B cell (primary cell): ENCODE results near the gene ABTB2. TPM values are rescaled to one million over a fixed set of nuclear protein-coding genes. Genes with fewer than 3 reads are reported as not detected.

Experiments used
- ATAC-seq: fragments of 200-7000 bp; cut with Tn5 transposase; one replicate; pipeline ENCODE4 v1.10.0; 2021; ENCODE audit warnings: low read depth, mild to moderate bottlenecking, moderate number of reproducible peaks, moderate library complexity
- CTCF ChIA-PET: fragments of 350-600 bp; sonication (Branson Sonifier 250); formaldehyde crosslinking; loops from one replicate; lab custom pipeline; 2021; ENCODE audit warnings: antibody characterized with exemption, inconsistent platforms; lab: Charles Lee
- POLR2A ChIA-PET: fragments of 350-600 bp; sonication (Branson Sonifier 250); formaldehyde crosslinking; loops from one replicate; lab custom pipeline; 2021; ENCODE audit warnings: antibody characterized with exemption; lab: Charles Lee
- DNase-seq: peaks from one replicate; pipeline ENCODE4 v3.0.0; 2013
- H2AFZ ChIP-seq: 2 replicates; pipeline ENCODE4 v1.6.1; 2012; ENCODE audit warnings: mild to moderate bottlenecking, low read depth, low read length; ENCODE audit not compliant: insufficient read depth, poor library complexity, severe bottlenecking
- H3K27ac ChIP-seq, 2 donors: 1 replicate in 1 of 2; 2 replicates in 1 of 2; pipeline ENCODE4 v1.5.1; 2012 to 2013; ENCODE audit warnings: low read length in 2 of 2, mild to moderate bottlenecking in 2 of 2, moderate library complexity in 1 of 2
- H3K27me3 ChIP-seq, 4 experiments: fragments of 200-600 bp in 1 of 4; sonication (generic) in 1 of 4; replicated peaks in 1 of 4; 1 replicate in 2 of 4; 2 replicates in 2 of 4; pipeline versions ENCODE4 v1.6.1 to v1.7.0; 2013 to 2016; ENCODE audit warnings: low read length in 3 of 4, mild to moderate bottlenecking in 2 of 4, mixed read lengths in 1 of 4, moderate library complexity in 1 of 4; ENCODE audit not compliant: insufficient read depth in 4 of 4, control insufficient read depth in 3 of 4; ENCODE audit errors: control extremely low read depth in 1 of 4
- H3K36me3 ChIP-seq, 2 experiments: replicated peaks in 1 of 2; 1 replicate in 1 of 2; 2 replicates in 1 of 2; pipeline versions ENCODE4 v1.6.1 to v1.7.1; 2013; ENCODE audit warnings: low read length in 1 of 2; ENCODE audit not compliant: insufficient read depth in 2 of 2, control insufficient read depth in 1 of 2; ENCODE audit errors: control extremely low read depth in 1 of 2, extremely low read depth in 1 of 2
- H3K4me1 ChIP-seq, 2 donors: fragments of 200-600 bp in 1 of 2; sonication (generic) in 1 of 2; 1 replicate in 1 of 2; 2 replicates in 1 of 2; pipeline versions ENCODE4 v1.5.1 to v1.6.1; 2013 to 2017; ENCODE audit warnings: low read length in 2 of 2; ENCODE audit not compliant: control insufficient read depth in 2 of 2, insufficient read depth in 2 of 2
- H3K4me2 ChIP-seq: replicated peaks from 2 replicates; pipeline ENCODE3; 2012; ENCODE audit warnings: mild to moderate bottlenecking, low read depth, low read length; ENCODE audit not compliant: poor library complexity, severe bottlenecking
- H3K4me3 ChIP-seq, 5 experiments: fragments of 200-600 bp in 1 of 5; sonication (generic) in 1 of 5; 1 replicate in 3 of 5; 2 replicates in 2 of 5; pipeline versions ENCODE4 v1.5.1 to v1.7.0; 2011 to 2016; ENCODE audit warnings: low read length in 4 of 5, mild to moderate bottlenecking in 4 of 5, low read depth in 2 of 5, control low read depth in 1 of 5, moderate library complexity in 1 of 5; ENCODE audit not compliant: insufficient read depth in 1 of 5; ENCODE audit errors: control extremely low read depth in 1 of 5, extremely low read depth in 1 of 5
- H3K79me2 ChIP-seq: fragments of 200-600 bp; sonication (generic); one replicate; pipeline ENCODE4 v1.6.0; 2016; ENCODE audit warnings: low read length; ENCODE audit not compliant: control insufficient read depth, insufficient read depth
- H3K9ac ChIP-seq: fragments of 200-600 bp; sonication (generic); 2 replicates; pipeline ENCODE4 v1.6.1; 2017; ENCODE audit warnings: mild to moderate bottlenecking, low read length, moderate library complexity
- H3K9me3 ChIP-seq, 3 donors: one replicate each; pipeline versions ENCODE4 v1.6.1 to v1.7.1; 2013; ENCODE audit warnings: low read length in 2 of 3; ENCODE audit not compliant: control insufficient read depth in 2 of 3, insufficient read depth in 1 of 3; ENCODE audit errors: control extremely low read depth in 1 of 3
- H4K20me1 ChIP-seq: 2 replicates; pipeline ENCODE4 v1.6.0; 2012; ENCODE audit warnings: mild to moderate bottlenecking, low read length; ENCODE audit not compliant: insufficient read depth, control insufficient read depth, poor library complexity, severe bottlenecking
- H3K27ac Mint-ChIP-seq: one replicate; pipeline ENCODE4 v1.8.0; 2021; ENCODE audit warnings: mixed read lengths
- H3K27me3 Mint-ChIP-seq: one replicate; pipeline ENCODE4 v1.8.0; 2021; ENCODE audit warnings: mixed read lengths
- H3K4me1 Mint-ChIP-seq: one replicate; pipeline ENCODE4 v1.8.0; 2021; ENCODE audit warnings: mixed read lengths
- H3K4me3 Mint-ChIP-seq: one replicate; pipeline ENCODE4 v1.8.0; 2021; ENCODE audit warnings: mixed read lengths
- H3K9me3 Mint-ChIP-seq: one replicate; pipeline ENCODE4 v1.8.0; 2022; ENCODE audit warnings: mixed read lengths; ENCODE audit not compliant: insufficient read depth
- EZH2 ChIP-seq: IDR thresholded peaks from 2 replicates; pipeline ENCODE4 v1.6.1; 2012; ENCODE audit warnings: borderline replicate concordance, low read depth, mild to moderate bottlenecking, moderate library complexity, low read length; ENCODE audit not compliant: insufficient read depth, poor library complexity, severe bottlenecking
- WGBS: methylation state at CpG from one replicate; pipeline ENCODE4 v1.1.5; 2013; ENCODE audit warnings: missing lambda C conversion rate; ENCODE audit not compliant: insufficient coverage; 5-methylcytosine and 5-hydroxymethylcytosine counted together
- intact Hi-C: fragments of 100-400 bp; cut with micrococcal nuclease; formaldehyde crosslinking; loops from one replicate; pipeline ENCODE4 v1.10.0; 2022
- polyA plus RNA-seq: library from polyadenylated mRNA; depleted of rRNA; stranded (reverse); fragments of >200 nt; gene quantifications from 2 replicates; pipeline ENCODE4 v1.2.3, GENCODE V29; 2012
- total RNA-seq, 2 donors: library from RNA; stranded (reverse); fragments of 120-200 nt in 1 of 2; gene quantifications; 1 replicate in 1 of 2; 2 replicates in 1 of 2; pipeline versions ENCODE4 v1.2.3 to v1.2.4, GENCODE V29; 2013 to 2022
- TF ChIP-seq, protein P1 (sequence below): fragments of 200-600 bp; IDR thresholded peaks from one replicate; pipeline ENCODE4 v1.8.0; 2022; ENCODE audit warnings: antibody characterized with exemption, mild to moderate bottlenecking

ABTB2 gene
- total and polyA plus RNA-seq, 2 donors (not counting 1 experiment from before 2014, with no cell fraction given): 0.30 to 5.9 TPM

DNA sequence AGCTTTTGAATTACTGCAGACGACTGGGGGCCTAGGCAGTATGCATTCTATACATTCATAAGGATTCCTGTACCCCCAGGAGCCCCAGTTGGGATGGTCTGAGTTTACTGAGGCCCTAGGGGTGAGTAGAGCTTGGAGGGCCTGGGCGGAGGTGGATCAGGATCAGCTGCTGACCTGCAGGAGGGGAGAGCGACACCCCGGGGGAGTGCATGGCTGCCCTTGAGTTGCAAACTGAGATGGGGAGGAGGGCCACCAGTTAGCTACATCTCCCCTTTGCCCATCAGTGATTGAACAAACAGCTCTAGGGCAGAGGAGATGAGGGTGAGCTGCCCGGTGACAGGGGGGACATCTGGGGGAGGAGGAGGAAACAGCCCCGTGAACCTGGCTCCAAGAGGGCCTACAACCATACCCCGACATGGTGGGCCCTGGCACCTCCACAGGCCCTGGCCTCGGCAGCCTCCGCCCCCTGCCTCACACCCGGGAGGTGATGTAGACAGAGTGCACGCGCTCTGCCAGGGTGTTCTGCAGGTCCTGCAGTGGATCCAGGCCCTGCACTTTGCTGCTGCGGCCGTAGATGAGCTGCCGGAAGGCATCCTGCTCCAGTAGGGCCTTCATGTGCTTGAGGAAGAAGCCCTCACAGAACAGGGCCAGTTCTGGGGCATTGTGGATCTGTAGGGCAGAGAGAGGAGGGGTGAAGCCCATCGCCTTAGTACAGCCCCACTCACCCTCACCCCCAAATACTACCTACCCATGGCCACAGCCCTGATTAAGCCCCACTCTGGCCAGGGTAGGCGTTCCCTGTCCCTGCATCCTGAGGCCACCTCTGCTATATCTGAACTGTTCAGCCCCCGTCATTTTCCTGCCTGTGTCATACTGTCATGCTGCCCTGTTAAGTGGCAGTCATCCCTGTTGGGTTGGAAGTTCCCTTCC is 205.6 kb downstream of the ABTB2 start:
- POLR2A ChIA-PET: no interaction called here
- intact Hi-C loops: no loop called here

DNA sequence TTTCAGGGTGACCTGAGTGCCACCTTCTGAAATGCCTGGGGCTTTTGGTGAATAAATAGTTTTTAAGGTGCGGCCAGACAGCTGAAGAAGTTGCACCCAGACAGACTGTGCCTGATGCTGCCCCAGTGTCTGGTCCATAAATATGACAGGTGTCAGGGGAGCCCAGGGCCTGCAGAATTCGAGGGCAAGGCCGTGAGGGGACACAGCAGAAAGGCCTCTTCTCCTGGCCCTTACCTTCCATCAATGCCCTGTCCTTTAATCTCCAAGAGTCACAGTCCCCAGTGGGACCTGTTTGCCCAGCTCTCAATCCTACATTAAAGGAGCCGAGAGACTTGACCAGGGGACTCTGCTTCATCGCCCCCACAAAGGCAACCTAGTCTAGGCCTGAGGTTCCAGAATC is 206.6 kb downstream of the ABTB2 start:
- Histone ChIP-seq H3K9me3 (no peaks in the 10 kb centered on the region), H3K9ac (no peak overlapping the region), H3K4me3 (no peak overlapping the region), H3K4me2 (no peak overlapping the region), H2AFZ (no peak overlapping the region), H3K27me3 (no peaks in the 10 kb centered on the region), H3K36me3 (peaks cover 0 to 43% of the 10 kb centered on the region in 2 experiments), H4K20me1 (no peaks in the 10 kb centered on the region), H3K79me2 (no peaks in the 10 kb centered on the region), H3K4me1 (peaks cover 15 to 26% of the 10 kb centered on the region in 2 donors), H3K27ac (no peak overlapping the region)
- TF ChIP-seq, protein P1, sequence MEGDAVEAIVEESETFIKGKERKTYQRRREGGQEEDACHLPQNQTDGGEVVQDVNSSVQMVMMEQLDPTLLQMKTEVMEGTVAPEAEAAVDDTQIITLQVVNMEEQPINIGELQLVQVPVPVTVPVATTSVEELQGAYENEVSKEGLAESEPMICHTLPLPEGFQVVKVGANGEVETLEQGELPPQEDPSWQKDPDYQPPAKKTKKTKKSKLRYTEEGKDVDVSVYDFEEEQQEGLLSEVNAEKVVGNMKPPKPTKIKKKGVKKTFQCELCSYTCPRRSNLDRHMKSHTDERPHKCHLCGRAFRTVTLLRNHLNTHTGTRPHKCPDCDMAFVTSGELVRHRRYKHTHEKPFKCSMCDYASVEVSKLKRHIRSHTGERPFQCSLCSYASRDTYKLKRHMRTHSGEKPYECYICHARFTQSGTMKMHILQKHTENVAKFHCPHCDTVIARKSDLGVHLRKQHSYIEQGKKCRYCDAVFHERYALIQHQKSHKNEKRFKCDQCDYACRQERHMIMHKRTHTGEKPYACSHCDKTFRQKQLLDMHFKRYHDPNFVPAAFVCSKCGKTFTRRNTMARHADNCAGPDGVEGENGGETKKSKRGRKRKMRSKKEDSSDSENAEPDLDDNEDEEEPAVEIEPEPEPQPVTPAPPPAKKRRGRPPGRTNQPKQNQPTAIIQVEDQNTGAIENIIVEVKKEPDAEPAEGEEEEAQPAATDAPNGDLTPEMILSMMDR: no peak
- TF ChIP-seq EZH2: no peak
- DNase-seq (no peak), ATAC-seq (no peak)
- H3K9me3 Mint-ChIP-seq: no peaks in the 10 kb centered on the region
- intact Hi-C loops: no loop called here
- no peak overlapping the region for H3K4me3 Mint-ChIP-seq
- peaks cover 34% of the 10 kb centered on the region for H3K4me1 Mint-ChIP-seq
- CTCF ChIA-PET: no interaction called here
- 91% methylated on average over 5 of the region's 5 CpGs for WGBS
- H3K27me3 Mint-ChIP-seq: no peaks in the 10 kb centered on the region
- no peak overlapping the region for H3K27ac Mint-ChIP-seq
- POLR2A ChIA-PET: no interaction called here

More for the DNA sequence above, 205.6 kb downstream of the ABTB2 start:
- ATAC-seq (no peak), DNase-seq (no peak)
- no peaks in the 10 kb centered on the region for H3K79me2 ChIP-seq
- WGBS: 98% methylated on average over 13 of the region's 18 CpGs
- H3K9me3 Mint-ChIP-seq: no peaks in the 10 kb centered on the region
- no peak overlapping the region for H3K4me3 Mint-ChIP-seq
- no peak overlapping the region for H3K4me2 ChIP-seq
- peaks cover 15 to 21% of the 10 kb centered on the region in 2 donors for H3K4me1 ChIP-seq
- H3K27me3 ChIP-seq: no peaks in the 10 kb centered on the region
- CTCF ChIA-PET: no interaction called here
- no peak overlapping the region for H3K4me3 ChIP-seq
- peaks cover 30% of the 10 kb centered on the region for H3K4me1 Mint-ChIP-seq
- H3K27ac Mint-ChIP-seq: no peak overlapping the region
- H3K27ac ChIP-seq: no peak overlapping the region
- no peak overlapping the region for H3K9ac ChIP-seq
- H3K36me3 ChIP-seq: peaks cover 0 to 33% of the 10 kb centered on the region in 2 experiments
- no peaks in the 10 kb centered on the region for H3K27me3 Mint-ChIP-seq
- no peaks in the 10 kb centered on the region for H3K9me3 ChIP-seq
- H4K20me1 ChIP-seq: no peaks in the 10 kb centered on the region
- no peak overlapping the region for H2AFZ ChIP-seq
- TF ChIP-seq, protein P1: no peak
- TF ChIP-seq EZH2: no peak
